SU-DHL-6 (cell line): ENCODE measurements around the gene SCN4B.

Experiments used
- EZH2phosphoT487 ChIP-seq: fragments of 200-600 bp; sonication (generic), shearing (Covaris generic); conservative IDR thresholded peaks from 2 replicates; pipeline ENCODE4 v1.6.1; 2018; ENCODE audit warnings: mild to moderate bottlenecking, antibody characterized with exemption, low read length, moderate library complexity, mixed read lengths
- TF ChIP-seq, protein P1 (sequence below): fragments of 200-600 bp; sonication (generic); IDR thresholded peaks from one replicate; pipeline ENCODE4 v1.5.1; 2017; ENCODE audit warnings: antibody characterized with exemption, mild to moderate bottlenecking, low read length, moderate library complexity; ENCODE audit not compliant: insufficient read depth, poor library complexity, severe bottlenecking

DNA sequence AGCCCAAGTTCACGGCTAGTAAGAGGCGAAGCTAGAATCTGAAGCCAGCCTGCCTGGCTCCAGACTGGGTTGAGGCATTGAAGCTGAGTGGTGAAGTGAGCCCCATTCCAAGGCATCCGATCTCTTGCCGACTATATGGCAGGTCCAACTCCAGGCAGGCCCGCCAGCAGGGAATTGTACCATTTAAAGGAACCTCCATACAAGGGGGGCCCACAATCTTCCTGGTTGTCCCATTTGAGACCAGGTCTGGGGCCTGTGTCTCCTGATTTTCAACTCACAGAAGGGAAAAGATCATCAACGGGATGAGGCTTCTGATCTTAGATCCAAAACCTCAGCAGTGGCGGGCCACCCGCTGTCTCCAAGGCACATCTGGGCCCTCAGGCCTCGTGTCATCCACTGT, 19.7 kb upstream of the SCN4B start:
- TF ChIP-seq, protein P1, sequence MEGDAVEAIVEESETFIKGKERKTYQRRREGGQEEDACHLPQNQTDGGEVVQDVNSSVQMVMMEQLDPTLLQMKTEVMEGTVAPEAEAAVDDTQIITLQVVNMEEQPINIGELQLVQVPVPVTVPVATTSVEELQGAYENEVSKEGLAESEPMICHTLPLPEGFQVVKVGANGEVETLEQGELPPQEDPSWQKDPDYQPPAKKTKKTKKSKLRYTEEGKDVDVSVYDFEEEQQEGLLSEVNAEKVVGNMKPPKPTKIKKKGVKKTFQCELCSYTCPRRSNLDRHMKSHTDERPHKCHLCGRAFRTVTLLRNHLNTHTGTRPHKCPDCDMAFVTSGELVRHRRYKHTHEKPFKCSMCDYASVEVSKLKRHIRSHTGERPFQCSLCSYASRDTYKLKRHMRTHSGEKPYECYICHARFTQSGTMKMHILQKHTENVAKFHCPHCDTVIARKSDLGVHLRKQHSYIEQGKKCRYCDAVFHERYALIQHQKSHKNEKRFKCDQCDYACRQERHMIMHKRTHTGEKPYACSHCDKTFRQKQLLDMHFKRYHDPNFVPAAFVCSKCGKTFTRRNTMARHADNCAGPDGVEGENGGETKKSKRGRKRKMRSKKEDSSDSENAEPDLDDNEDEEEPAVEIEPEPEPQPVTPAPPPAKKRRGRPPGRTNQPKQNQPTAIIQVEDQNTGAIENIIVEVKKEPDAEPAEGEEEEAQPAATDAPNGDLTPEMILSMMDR: no peak
- no peak for TF ChIP-seq EZH2phosphoT487
